Right lobe of liver (tissue), 6 donors: Measurements from ENCODE around the gene FBXW5. TPM values are rescaled to one million over a fixed set of nuclear protein-coding genes. Genes with fewer than 3 reads are reported as not detected.
A peak's percentile ranks its signal among the peaks of the same experiment; 100 is the strongest.

ENCODE experiments used
- ATAC-seq, 4 donors: fragments of 200-7000 bp; cut with Tn5 transposase; one replicate each; pipeline ENCODE4 v1.9.1; 2020; ENCODE audit warnings: mild to moderate bottlenecking in 4 of 4, moderate library complexity in 4 of 4
- DNase-seq, 3 donors: peaks; one replicate each; pipeline ENCODE4 v3.0.0-alpha.2; 2020
- H3K27ac ChIP-seq, 3 donors: fragments of 200-600 bp; one replicate each; pipeline ENCODE4 v1.8.0; 2022
- H3K27me3 ChIP-seq, 2 donors: fragments of 200-600 bp; one replicate each; pipeline ENCODE4 v1.8.0; 2022
- H3K36me3 ChIP-seq, 4 donors: fragments of 200-600 bp; sonication (generic) in 1 of 4; one replicate each; pipeline versions ENCODE4 v1.5.1 to v1.8.0; 2017 to 2022; ENCODE audit warnings: control low read depth in 1 of 4
- H3K4me1 ChIP-seq, 4 donors: fragments of 200-600 bp; sonication (generic) in 1 of 4; one replicate each; pipeline versions ENCODE4 v1.5.1 to v1.8.0; 2017 to 2022; ENCODE audit warnings: control low read depth in 1 of 4
- H3K4me3 ChIP-seq, 3 donors: fragments of 200-600 bp; one replicate each; pipeline ENCODE4 v1.8.0; 2022
- H3K9me3 ChIP-seq, 4 donors: fragments of 200-600 bp; sonication (generic) in 1 of 4; one replicate each; pipeline versions ENCODE4 v1.5.1 to v1.8.0; 2017 to 2022; ENCODE audit warnings: control low read depth in 1 of 4
- POLR2A ChIP-seq: fragments of 450-650 bp; IDR thresholded peaks from one replicate; pipeline ENCODE4 v1.6.1; 2017; ENCODE audit warnings: antibody characterized with exemption, mild to moderate bottlenecking
- WGBS: methylation state at CpG from one replicate; pipeline ENCODE4 v1.1.6; 2018; ENCODE audit warnings: low coverage, low lambda C conversion rate; ENCODE audit not compliant: insufficient coverage; ENCODE audit errors: missing lambda C conversion rate; 5-methylcytosine and 5-hydroxymethylcytosine counted together
- intact Hi-C, 2 donors: fragments of 100-400 bp; cut with DNase I; formaldehyde crosslinking; loops; one replicate each; pipeline versions ENCODE4 v1.11.2 to v1.14.1; 2022
- total RNA-seq, 6 experiments: library from RNA; depleted of rRNA in 2 of 6; stranded (reverse); fragments of >200 nt in 2 of 6; fragmentation: NEBNext Ultra II Directional in 3 of 6; extraction: Animal tissue kit (Norgen Biotek cat#: 25700) in 3 of 6; gene quantifications; one replicate each; pipeline versions ENCODE4 v1.1.0 to v1.2.4, GENCODE V29; 2016 to 2023
- TF ChIP-seq, protein P1 (sequence below), 4 donors: fragments of 200-600 bp in 3 of 4; fragments of 450-650 bp in 1 of 4; IDR thresholded peaks; one replicate each; pipeline versions ENCODE4 v1.5.1 to v1.8.0; 2016 to 2022; ENCODE audit warnings: antibody characterized with exemption in 4 of 4, mild to moderate bottlenecking in 2 of 4
- donor health status: DM: no; HTN: yes; CAD: no.
- donor health status: DM: no; HTN: no; CAD: no.
- donor health status: DM: no; HTN: no; CAD: no.
- donor health status: DM: no; HTN: yes; CAD: no.
- donor health status: DM: no; HTN: yes; CAD: no.

Gene FBXW5
- total RNA-seq, 6 experiments from 2014 or later: 84.0 to 290 (median 97.4) TPM

DNA sequence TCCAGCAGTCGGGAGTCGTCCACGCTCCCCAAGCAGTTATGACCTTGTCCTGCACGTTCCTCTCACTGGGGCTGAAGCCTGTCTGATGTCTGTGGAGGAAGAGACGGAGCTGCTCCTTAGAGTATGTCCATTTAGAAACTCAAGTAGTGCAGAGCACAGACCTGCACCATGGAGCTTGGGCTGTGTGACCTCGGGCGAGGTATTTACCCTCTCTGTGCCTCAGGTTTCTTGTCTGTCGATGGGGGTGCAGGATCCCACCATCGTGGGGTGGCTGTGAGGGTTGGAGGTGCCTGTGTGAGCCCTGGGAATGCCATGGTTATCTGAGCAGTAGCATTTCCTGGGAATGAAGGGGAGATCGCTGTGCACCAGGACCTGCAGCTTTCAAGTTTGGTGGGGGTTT lies 44.0 kb downstream of the FBXW5 start:
- 88% methylated on average over 4 of the region's 10 CpGs for WGBS
- Histone ChIP-seq H3K36me3 (peaks cover 0 to 23% (median 5%) of the 10 kb centered on the region in 4 donors), H3K4me3 (no peak overlapping the region), H3K9me3 (no peaks in the 10 kb centered on the region), H3K27me3 (no peaks in the 10 kb centered on the region), H3K27ac (peak overlapping the region; percentile 80 to 89 (median 84)), H3K4me1 (peaks cover 0 to 30% (median 14%) of the 10 kb centered on the region in 4 donors)
- intact Hi-C loops: no loop called here
- no peak for DNase-seq
- TF ChIP-seq, protein P1, sequence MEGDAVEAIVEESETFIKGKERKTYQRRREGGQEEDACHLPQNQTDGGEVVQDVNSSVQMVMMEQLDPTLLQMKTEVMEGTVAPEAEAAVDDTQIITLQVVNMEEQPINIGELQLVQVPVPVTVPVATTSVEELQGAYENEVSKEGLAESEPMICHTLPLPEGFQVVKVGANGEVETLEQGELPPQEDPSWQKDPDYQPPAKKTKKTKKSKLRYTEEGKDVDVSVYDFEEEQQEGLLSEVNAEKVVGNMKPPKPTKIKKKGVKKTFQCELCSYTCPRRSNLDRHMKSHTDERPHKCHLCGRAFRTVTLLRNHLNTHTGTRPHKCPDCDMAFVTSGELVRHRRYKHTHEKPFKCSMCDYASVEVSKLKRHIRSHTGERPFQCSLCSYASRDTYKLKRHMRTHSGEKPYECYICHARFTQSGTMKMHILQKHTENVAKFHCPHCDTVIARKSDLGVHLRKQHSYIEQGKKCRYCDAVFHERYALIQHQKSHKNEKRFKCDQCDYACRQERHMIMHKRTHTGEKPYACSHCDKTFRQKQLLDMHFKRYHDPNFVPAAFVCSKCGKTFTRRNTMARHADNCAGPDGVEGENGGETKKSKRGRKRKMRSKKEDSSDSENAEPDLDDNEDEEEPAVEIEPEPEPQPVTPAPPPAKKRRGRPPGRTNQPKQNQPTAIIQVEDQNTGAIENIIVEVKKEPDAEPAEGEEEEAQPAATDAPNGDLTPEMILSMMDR (IDR thresholded peaks at IDR 0.05): no peak
- TF ChIP-seq POLR2A: no peak
- ATAC-seq: no peak

DNA sequence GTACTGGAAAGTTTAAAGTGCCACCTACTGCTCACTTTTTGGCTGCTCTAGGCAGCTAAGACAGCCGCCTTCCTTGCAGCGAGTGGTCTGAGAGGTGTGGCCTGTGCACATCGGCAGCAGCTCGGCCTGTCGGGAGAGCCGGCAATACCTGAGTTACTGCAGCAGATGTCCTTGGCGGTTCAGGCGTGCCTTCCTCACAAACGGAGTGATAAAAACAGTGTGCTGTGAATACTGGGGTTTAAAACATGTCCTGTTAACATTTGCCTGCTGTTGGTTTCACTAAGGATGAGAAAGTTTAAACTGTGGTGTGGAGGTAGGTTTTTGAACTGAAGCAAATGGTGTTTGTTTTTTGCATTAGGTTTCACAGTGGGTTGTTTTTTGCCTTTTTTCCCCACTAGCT lies 45.3 kb downstream of the FBXW5 start:
- no peak for TF ChIP-seq POLR2A
- TF ChIP-seq, protein P1 (IDR thresholded peaks at IDR 0.05): no peak
- Histone ChIP-seq H3K9me3 (no peaks in the 10 kb centered on the region), H3K4me1 (peaks cover 0 to 30% (median 14%) of the 10 kb centered on the region in 4 donors), H3K27me3 (no peaks in the 10 kb centered on the region), H3K36me3 (peaks cover 0 to 23% (median 5%) of the 10 kb centered on the region in 4 donors), H3K27ac (no peak overlapping the region), H3K4me3 (no peak overlapping the region)
- ATAC-seq (no peak), DNase-seq (no peak)
- WGBS: 77% methylated on average over 9 of the region's 9 CpGs
- intact Hi-C loops: no loop called here

DNA sequence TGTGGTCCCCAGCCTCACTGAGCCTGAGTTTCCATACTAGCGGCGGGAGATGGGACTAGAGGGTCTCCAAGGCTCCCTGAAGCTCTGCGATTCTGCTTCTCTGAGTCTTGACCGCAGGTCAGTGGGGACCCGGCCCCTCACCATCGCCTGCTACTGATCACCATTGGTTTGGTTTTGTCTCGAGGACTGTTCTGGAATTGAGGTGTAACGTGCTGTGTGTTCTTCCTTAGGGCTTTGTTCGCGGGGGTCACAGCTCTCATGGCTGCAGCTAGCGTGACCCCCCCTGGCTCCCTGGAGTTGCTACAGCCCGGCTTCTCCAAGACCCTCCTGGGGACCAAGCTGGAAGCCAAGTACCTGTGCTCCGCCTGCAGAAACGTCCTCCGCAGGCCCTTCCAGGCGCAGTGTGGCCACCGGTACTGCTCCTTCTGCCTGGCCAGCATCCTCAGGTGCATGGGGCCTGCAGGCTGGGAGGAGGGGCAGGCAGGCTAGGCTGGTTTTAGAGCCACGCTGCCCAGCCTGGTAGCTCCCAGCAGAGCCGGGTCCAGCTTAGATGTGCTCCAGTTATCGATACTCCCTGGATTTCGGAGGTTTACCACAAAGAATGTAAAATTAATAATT lies 45.9 kb downstream of the FBXW5 start:
- Histone ChIP-seq H3K9me3 (no peaks in the 10 kb centered on the region), H3K27me3 (no peaks in the 10 kb centered on the region), H3K27ac (no peak overlapping the region), H3K36me3 (peaks cover 0 to 23% (median 5%) of the 10 kb centered on the region in 4 donors), H3K4me3 (no peak overlapping the region), H3K4me1 (peaks cover 0 to 29% (median 13%) of the 10 kb centered on the region in 4 donors)
- TF ChIP-seq POLR2A: no peak
- TF ChIP-seq, protein P1 (IDR thresholded peaks at IDR 0.05): no peak
- intact Hi-C loops: no loop called here
- 95% methylated on average over 4 of the region's 21 CpGs for WGBS
- DNase-seq (no peak), ATAC-seq (no peak)

DNA sequence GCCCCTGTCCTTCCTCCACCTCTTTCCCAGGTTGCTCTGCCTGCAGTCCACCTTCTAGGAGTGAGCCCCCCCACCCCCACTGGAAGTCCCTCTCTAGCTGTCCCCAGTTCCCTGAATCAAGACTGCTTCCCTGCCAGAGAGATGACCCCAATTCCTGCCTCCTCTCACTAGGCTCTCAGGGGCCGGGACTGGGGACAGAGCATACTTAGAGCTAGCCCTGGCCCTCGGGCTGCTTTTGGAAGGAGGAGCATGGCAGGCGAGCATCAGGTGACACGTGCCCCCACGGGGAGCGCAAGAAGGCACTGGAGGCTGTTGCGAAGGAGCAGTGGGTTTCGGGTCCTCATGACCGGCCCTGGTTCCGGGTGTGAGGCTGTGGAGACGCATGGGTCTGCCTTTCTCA lies 48.5 kb downstream of the FBXW5 start:
- Histone ChIP-seq H3K36me3 (peaks cover 0 to 23% (median 5%) of the 10 kb centered on the region in 4 donors), H3K4me3 (no peak overlapping the region), H3K9me3 (no peaks in the 10 kb centered on the region), H3K27me3 (no peaks in the 10 kb centered on the region), H3K27ac (no peak overlapping the region), H3K4me1 (peaks cover 0 to 3% (median 0%) of the 10 kb centered on the region in 4 donors)
- DNase-seq (no peak), ATAC-seq (no peak)
- WGBS: 100% methylated on average over 4 of the region's 11 CpGs
- intact Hi-C loops: no loop called here
- TF ChIP-seq, protein P1 (IDR thresholded peaks at IDR 0.05): no peak
- no peak for TF ChIP-seq POLR2A
